Smooth muscle cell (in vitro differentiated cells): ENCODE results near the gene SNRPD3. TPM values are rescaled to one million over a fixed set of nuclear protein-coding genes. Genes with fewer than 3 reads are reported as not detected.
A peak's percentile ranks its signal among the peaks of the same experiment; 100 is the strongest.

Experiments used
- DNase-seq: peaks from one replicate; lab custom pipeline; 2025; ENCODE audit not compliant: unreplicated experiment; lab: John Stamatoyannopoulos, UW
- H2AFZ ChIP-seq: fragments of 200-600 bp; sonication (generic); 2 replicates; pipeline ENCODE4 v1.6.0; 2016; ENCODE audit warnings: antibody characterized with exemption, low read depth, mild to moderate bottlenecking
- H3F3A ChIP-seq: fragments of 200-600 bp; sonication (generic); 2 replicates; pipeline ENCODE4 v1.6.0; 2017; ENCODE audit warnings: antibody characterized with exemption, low read depth
- H3K27ac ChIP-seq: fragments of 200-600 bp; sonication (generic); 2 replicates; pipeline ENCODE4 v1.5.1; 2016; ENCODE audit warnings: low read depth, mild to moderate bottlenecking
- H3K27me3 ChIP-seq: fragments of 200-600 bp; sonication (generic); 2 replicates; pipeline ENCODE4 v1.6.1; 2016; ENCODE audit warnings: low read depth, mild to moderate bottlenecking
- H3K36me3 ChIP-seq: fragments of 200-600 bp; sonication (generic); 2 replicates; pipeline ENCODE4 v1.5.1; 2016; ENCODE audit warnings: low read depth
- H3K4me1 ChIP-seq: fragments of 200-600 bp; sonication (generic); 2 replicates; pipeline ENCODE4 v1.5.1; 2016; ENCODE audit warnings: low read depth
- H3K4me2 ChIP-seq: fragments of 200-600 bp; sonication (generic); 2 replicates; pipeline ENCODE4 v1.6.0; 2016; ENCODE audit warnings: mild to moderate bottlenecking
- H3K4me3 ChIP-seq: fragments of 200-600 bp; sonication (generic); 2 replicates; pipeline ENCODE4 v1.5.1; 2016; ENCODE audit warnings: mild to moderate bottlenecking
- H3K79me2 ChIP-seq: fragments of 200-600 bp; sonication (generic); 2 replicates; pipeline ENCODE4 v1.6.0; 2016; ENCODE audit warnings: low read depth, mild to moderate bottlenecking
- H3K9ac ChIP-seq: fragments of 200-600 bp; sonication (generic); 2 replicates; pipeline ENCODE4 v1.6.0; 2016; ENCODE audit warnings: low read depth
- H3K9me3 ChIP-seq: fragments of 200-600 bp; sonication (generic); replicated peaks from 2 replicates; pipeline ENCODE4 v1.5.1; 2016; ENCODE audit warnings: low read depth
- H4K20me1 ChIP-seq: fragments of 200-600 bp; sonication (generic); 2 replicates; pipeline ENCODE4 v1.6.0; 2016; ENCODE audit warnings: low read depth
- CTCF ChIP-seq: fragments of 200-600 bp; sonication (generic); IDR thresholded peaks from 2 replicates; pipeline ENCODE4 v1.5.1; 2017; ENCODE audit warnings: borderline replicate concordance, mild to moderate bottlenecking, antibody characterized with exemption; ENCODE audit not compliant: insufficient read depth, poor library complexity, severe bottlenecking
- WGBS: methylation state at CpG from one replicate; pipeline ENCODE4 v1.1.7; 2016; ENCODE audit warnings: low lambda C conversion rate; 5-methylcytosine and 5-hydroxymethylcytosine counted together
- polyA plus RNA-seq: library from polyadenylated mRNA; unstranded; fragments of >200 nt; fragmentation: Nextera tagmentation; extraction: Ambion mirVana; gene quantifications from 2 replicates; pipeline ENCODE4 v1.2.1, GENCODE V29; 2016
- total RNA-seq: library from RNA; depleted of rRNA; stranded (reverse); fragments of >200 nt; gene quantifications from 2 replicates; pipeline ENCODE4 v1.2.3, GENCODE V29; 2014

Gene SNRPD3
- total and polyA plus RNA-seq, 2 experiments from 2014 or later: 97.6 to 114 TPM

GRCh38 chr22:24564376-24565058 is 8.7 kb downstream of the SNRPD3 start:
- Histone ChIP-seq H3F3A (peaks cover 3% of the 10 kb centered on the region), H2AFZ (no peak overlapping the region), H3K9me3 (no peaks in the 10 kb centered on the region), H3K36me3 (peaks cover 7% of the 10 kb centered on the region), H3K9ac (no peak overlapping the region), H3K27ac (peak overlapping the region; percentile 30), H3K27me3 (no peaks in the 10 kb centered on the region), H3K4me1 (no peaks in the 10 kb centered on the region), H4K20me1 (peaks cover 89% of the 10 kb centered on the region), H3K4me3 (no peak overlapping the region), H3K4me2 (no peak overlapping the region), H3K79me2 (peaks cover 72% of the 10 kb centered on the region)
- no peak for TF ChIP-seq CTCF
- no peak for DNase-seq
- WGBS: 56% methylated on average over 2 of the region's 2 CpGs

GRCh38 chr22:24565077-24565476 is 9.3 kb downstream of the SNRPD3 start:
- H3K27me3 ChIP-seq: no peaks in the 10 kb centered on the region
- H3K4me1 ChIP-seq: no peaks in the 10 kb centered on the region
- peaks cover 90% of the 10 kb centered on the region for H4K20me1 ChIP-seq
- no peak for DNase-seq
- no peak overlapping the region for H3K9ac ChIP-seq
- no peaks in the 10 kb centered on the region for H3K9me3 ChIP-seq
- peaks cover 3% of the 10 kb centered on the region for H3F3A ChIP-seq
- H3K79me2 ChIP-seq: peaks cover 67% of the 10 kb centered on the region
- H3K27ac ChIP-seq: no peak overlapping the region
- TF ChIP-seq CTCF: no peak
- peaks cover 7% of the 10 kb centered on the region for H3K36me3 ChIP-seq
- 92% methylated on average over 2 of the region's 2 CpGs for WGBS
- H3K4me2 ChIP-seq: no peak overlapping the region
- no peak overlapping the region for H3K4me3 ChIP-seq
- H2AFZ ChIP-seq: no peak overlapping the region

- H3K27ac ChIP-seq: no peak overlapping the region
These were observed 11.2 kb downstream of the SNRPD3 start for GRCh38 chr22:24566899-24567511.

More at GRCh38 chr22:24566899-24567511, 11.2 kb downstream of the SNRPD3 start:
- Histone ChIP-seq H3K79me2 (peaks cover 48% of the 10 kb centered on the region), H3F3A (peaks cover 3% of the 10 kb centered on the region), H2AFZ (no peak overlapping the region), H3K9me3 (no peaks in the 10 kb centered on the region), H3K4me3 (no peak overlapping the region), H3K4me1 (no peaks in the 10 kb centered on the region), H3K4me2 (no peak overlapping the region), H4K20me1 (peaks cover 78% of the 10 kb centered on the region), H3K27me3 (no peaks in the 10 kb centered on the region), H3K36me3 (peaks cover 11% of the 10 kb centered on the region), H3K9ac (no peak overlapping the region)
- TF ChIP-seq CTCF: no peak
- no peak for DNase-seq
- WGBS: 86% methylated on average over 8 of the region's 8 CpGs
